Mesendoderm (in vitro differentiated cells): ENCODE data around the gene C11orf65.
"Not testable (repeated sequence)": the region's sequence is repeated elsewhere in the genome, so short reads cannot be mapped to it uniquely, and the experiment has no call there.

Experiments used
- DNase-seq: peaks from one replicate; pipeline ENCODE4 v3.0.0; 2013
- H2AK5ac ChIP-seq: 2 replicates; pipeline ENCODE4 v1.6.1; 2013; ENCODE audit warnings: low read length, inconsistent platforms
- H2BK120ac ChIP-seq: 2 replicates; pipeline ENCODE4 v1.6.1; 2013; ENCODE audit warnings: low read depth, mild to moderate bottlenecking, low read length, moderate library complexity, mixed read lengths
- H2BK15ac ChIP-seq: replicated peaks from 2 replicates; pipeline ENCODE4 v1.6.1; 2013; ENCODE audit warnings: low read depth, mild to moderate bottlenecking, moderate library complexity
- H2BK5ac ChIP-seq: 2 replicates; pipeline ENCODE4 v1.6.1; 2013; ENCODE audit warnings: low read length, inconsistent platforms
- H3K18ac ChIP-seq: 2 replicates; pipeline ENCODE4 v1.6.1; 2013; ENCODE audit warnings: mild to moderate bottlenecking, low read length, mixed read lengths
- H3K23ac ChIP-seq: one replicate; pipeline ENCODE4 v1.6.1; 2013; ENCODE audit warnings: low read length
- H3K27ac ChIP-seq: 2 replicates; pipeline ENCODE4 v1.5.1; 2013; ENCODE audit warnings: low read depth, mild to moderate bottlenecking, inconsistent platforms, low read length, moderate library complexity
- H3K27me3 ChIP-seq: 2 replicates; pipeline ENCODE4 v1.6.1; 2013; ENCODE audit warnings: low read length, control low read depth, mild to moderate bottlenecking, inconsistent platforms; ENCODE audit not compliant: insufficient read depth, poor library complexity
- H3K36me3 ChIP-seq: 2 replicates; pipeline ENCODE4 v1.6.1; 2013; ENCODE audit warnings: low read length, inconsistent platforms; ENCODE audit not compliant: control insufficient read depth, insufficient read depth
- H3K4ac ChIP-seq: one replicate; pipeline ENCODE4 v1.6.1; 2013; ENCODE audit warnings: low read depth, mild to moderate bottlenecking, low read length, moderate library complexity
- H3K4me1 ChIP-seq: 2 replicates; pipeline ENCODE4 v1.6.1; 2013; ENCODE audit warnings: low read depth, low read length, inconsistent platforms; ENCODE audit not compliant: control insufficient read depth
- H3K4me2 ChIP-seq: 2 replicates; pipeline ENCODE4 v1.6.1; 2013; ENCODE audit warnings: low read length
- H3K4me3 ChIP-seq: 2 replicates; pipeline ENCODE4 v1.5.1; 2013; ENCODE audit warnings: mild to moderate bottlenecking, low read length
- H3K56ac ChIP-seq: one replicate; pipeline ENCODE4 v1.6.1; 2013; ENCODE audit warnings: low read length
- H3K79me1 ChIP-seq: 2 replicates; pipeline ENCODE4 v1.6.1; 2013; ENCODE audit warnings: low read length, inconsistent platforms
- H3K79me2 ChIP-seq: 2 replicates; pipeline ENCODE4 v1.6.1; 2013; ENCODE audit warnings: mild to moderate bottlenecking, low read length; ENCODE audit not compliant: control insufficient read depth, insufficient read depth
- H3K9ac ChIP-seq: 2 replicates; pipeline ENCODE4 v1.6.1; 2013; ENCODE audit warnings: low read length, inconsistent platforms
- H4K5ac ChIP-seq: one replicate; pipeline ENCODE4 v1.6.1; 2013; ENCODE audit warnings: low read length
- H4K8ac ChIP-seq: one replicate; pipeline ENCODE4 v1.6.1; 2013; ENCODE audit warnings: low read depth, mild to moderate bottlenecking, control low read depth, low read length, moderate library complexity
- WGBS: extraction: QIAGEN DNeasy Blood & Tissue Kit; methylation state at CpG from one replicate; pipeline ENCODE4 v1.1.7; 2013; ENCODE audit warnings: low lambda C conversion rate, missing lambda C conversion rate; ENCODE audit not compliant: insufficient coverage; ENCODE audit errors: extremely low coverage; 5-methylcytosine and 5-hydroxymethylcytosine counted together

C11orf65 gene

DNA sequence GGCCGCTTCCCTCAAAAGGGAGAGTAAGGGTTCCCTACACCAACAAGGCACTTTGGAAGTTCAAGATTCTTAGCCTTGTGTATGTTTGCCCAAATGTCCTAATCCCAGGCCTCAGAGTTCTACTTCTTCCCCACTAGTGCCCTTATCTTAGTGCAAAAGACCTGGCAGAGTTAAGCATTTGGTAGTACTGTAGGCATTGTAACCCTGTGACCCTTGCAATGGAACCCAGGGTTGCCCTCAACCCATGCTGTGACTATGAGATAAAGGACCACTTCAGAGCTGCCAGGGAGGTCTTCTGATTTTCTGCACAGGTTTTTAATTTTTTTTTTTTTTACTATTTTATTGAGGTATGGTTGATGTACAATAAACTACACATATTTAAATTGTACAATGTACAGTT, 65.1 kb downstream of the C11orf65 start:
- Histone ChIP-seq H4K5ac (no peak overlapping the region), H2AK5ac (no peak overlapping the region), H3K27me3 (no peaks in the 10 kb centered on the region), H3K4me3 (no peak overlapping the region), H3K18ac (no peak overlapping the region), H3K23ac (no peak overlapping the region), H2BK5ac (no peak overlapping the region), H3K4me1 (no peaks in the 10 kb centered on the region), H3K4me2 (no peak overlapping the region), H4K8ac (no peak overlapping the region), H2BK15ac (no peak overlapping the region), H3K79me1 (no peaks in the 10 kb centered on the region), H3K36me3 (no peaks in the 10 kb centered on the region), H2BK120ac (no peak overlapping the region), H3K9ac (no peak overlapping the region), H3K79me2 (no peaks in the 10 kb centered on the region), H3K56ac (no peak overlapping the region), H3K27ac (no peak overlapping the region), H3K4ac (no peak overlapping the region)
- no CpG with 5 or more reads among the region's 1 CpG for WGBS
- peak; percentile 8 for DNase-seq

DNA sequence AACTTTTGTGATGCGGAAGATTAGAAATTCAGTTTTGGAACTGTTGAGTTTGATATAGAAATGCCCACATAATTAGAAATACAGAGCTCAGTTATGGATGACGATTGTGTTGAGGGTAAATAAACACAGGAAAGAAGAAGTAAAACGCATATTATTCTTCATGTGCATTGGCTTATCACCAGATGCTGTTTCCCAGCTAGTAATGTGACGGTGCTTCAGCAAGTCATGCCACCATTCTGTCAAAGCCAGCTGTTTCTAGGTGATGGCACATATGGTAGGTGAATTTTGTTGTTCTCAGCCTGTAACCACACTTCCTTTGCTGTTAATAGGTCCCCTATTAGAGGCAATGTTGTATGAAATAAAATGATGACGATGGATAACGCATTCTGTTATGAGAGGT, 68.9 kb downstream of the C11orf65 start:
- no CpG with 5 or more reads among the region's 6 CpGs for WGBS
- Histone ChIP-seq H3K56ac (no peak overlapping the region), H4K5ac (no peak overlapping the region), H2BK5ac (no peak overlapping the region), H3K4me3 (no peak overlapping the region), H3K4me2 (no peak overlapping the region), H3K9ac (no peak overlapping the region), H3K79me1 (no peaks in the 10 kb centered on the region), H3K23ac (no peak overlapping the region), H3K79me2 (no peaks in the 10 kb centered on the region), H4K8ac (no peak overlapping the region), H2BK120ac (no peak overlapping the region), H2AK5ac (no peak overlapping the region), H3K27me3 (no peaks in the 10 kb centered on the region), H3K27ac (no peak overlapping the region), H3K4me1 (no peaks in the 10 kb centered on the region), H3K4ac (no peak overlapping the region), H3K18ac (no peak overlapping the region), H2BK15ac (no peak overlapping the region), H3K36me3 (no peaks in the 10 kb centered on the region)
- no peak for DNase-seq

DNA sequence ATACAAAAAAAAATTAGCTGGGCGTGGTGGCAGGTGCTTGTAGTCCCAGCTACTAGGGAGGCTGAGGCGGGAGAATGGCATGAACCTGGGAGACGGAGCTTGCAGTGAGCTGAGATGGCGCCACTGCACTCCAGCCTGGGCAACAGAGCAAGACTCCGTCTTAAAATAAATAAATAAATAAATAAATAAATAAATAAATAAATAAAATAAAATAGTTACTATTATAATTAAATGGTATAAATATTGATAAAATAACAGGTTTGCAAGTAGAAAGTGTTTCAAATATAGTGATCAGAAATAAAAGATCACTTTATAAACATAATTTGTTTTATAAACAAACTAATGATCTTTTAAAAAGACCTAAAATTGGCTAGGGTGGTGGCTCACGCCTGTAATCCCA, 70.7 kb downstream of the C11orf65 start:
- H3K23ac ChIP-seq, H3K4me1 ChIP-seq, H3K4ac ChIP-seq, H3K18ac ChIP-seq, H3K9ac ChIP-seq, H3K79me1 ChIP-seq, H4K8ac ChIP-seq, H3K79me2 ChIP-seq, H2BK5ac ChIP-seq, H2AK5ac ChIP-seq, H3K4me2 ChIP-seq, H4K5ac ChIP-seq, H3K56ac ChIP-seq, H2BK15ac ChIP-seq, DNase-seq, H3K27me3 ChIP-seq, H3K27ac ChIP-seq, H3K4me3 ChIP-seq, H3K36me3 ChIP-seq, H2BK120ac ChIP-seq: not testable (repeated sequence)
- no CpG with 5 or more reads among the region's 6 CpGs for WGBS

DNA sequence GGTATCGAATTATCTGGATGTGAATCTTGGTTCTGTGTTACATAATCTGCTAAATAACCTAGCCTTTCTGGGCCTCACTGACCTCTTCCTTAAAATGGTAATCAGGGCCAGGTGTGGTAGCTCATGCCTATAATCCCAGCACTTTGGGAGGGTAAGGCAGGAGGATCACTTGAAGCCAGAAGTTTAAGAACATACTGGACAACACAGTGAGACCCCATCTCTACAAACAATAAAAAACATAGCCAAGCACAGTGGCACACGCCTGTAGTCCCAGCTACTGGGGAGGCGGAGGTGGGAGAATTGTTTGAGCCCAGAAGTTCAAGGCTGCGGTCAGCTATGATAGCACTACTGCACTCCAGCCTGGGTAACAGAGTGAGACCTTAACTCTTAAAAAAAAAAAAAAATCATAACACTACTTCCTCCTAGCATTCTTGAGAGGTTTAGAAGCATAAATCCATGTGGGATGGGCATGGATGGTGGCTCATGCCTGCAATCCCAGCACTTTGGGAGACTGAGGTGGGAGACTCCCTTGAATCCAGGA, 72.5 kb downstream of the C11orf65 start:
- no peak overlapping the region for H3K18ac ChIP-seq
- no CpG with 5 or more reads among the region's 4 CpGs for WGBS
- H3K23ac ChIP-seq, result no peak overlapping the region

GRCh38 chr11:108393046-108393445, 74.3 kb downstream of the C11orf65 start:
- no peak overlapping the region for H3K4me3 ChIP-seq
- no peak overlapping the region for H3K4me2 ChIP-seq
- H4K8ac ChIP-seq, result no peak overlapping the region
- no peak for DNase-seq
- no peak overlapping the region for H3K27ac ChIP-seq
- no peak overlapping the region for H3K18ac ChIP-seq
- H3K9ac ChIP-seq, result no peak overlapping the region
- no peak overlapping the region for H2BK5ac ChIP-seq
- no peaks in the 10 kb centered on the region for H3K79me2 ChIP-seq
- H4K5ac ChIP-seq, result no peak overlapping the region
- H3K4me1 ChIP-seq, result no peaks in the 10 kb centered on the region
- no peak overlapping the region for H2BK120ac ChIP-seq
- no peak overlapping the region for H2AK5ac ChIP-seq
- no peak overlapping the region for H3K56ac ChIP-seq
- WGBS, result no CpG with 5 or more reads among the region's 1 CpG
- H3K79me1 ChIP-seq, result no peaks in the 10 kb centered on the region
- H3K27me3 ChIP-seq, result no peaks in the 10 kb centered on the region
- H2BK15ac ChIP-seq, result no peak overlapping the region
- no peaks in the 10 kb centered on the region for H3K36me3 ChIP-seq
- H3K4ac ChIP-seq, result no peak overlapping the region
- H3K23ac ChIP-seq, result no peak overlapping the region

More for the DNA sequence above, 72.5 kb downstream of the C11orf65 start:
- Histone ChIP-seq H2BK5ac (no peak overlapping the region), H3K36me3 (no peaks in the 10 kb centered on the region), H2BK120ac (no peak overlapping the region), H3K27me3 (no peaks in the 10 kb centered on the region), H3K4me2 (no peak overlapping the region), H3K27ac (no peak overlapping the region), H4K8ac (no peak overlapping the region), H3K79me2 (no peaks in the 10 kb centered on the region), H3K79me1 (no peaks in the 10 kb centered on the region), H3K4me1 (no peaks in the 10 kb centered on the region), H3K4ac (no peak overlapping the region), H3K9ac (no peak overlapping the region), H2AK5ac (no peak overlapping the region), H3K4me3 (no peak overlapping the region), H2BK15ac (no peak overlapping the region), H4K5ac (no peak overlapping the region), H3K56ac (no peak overlapping the region)
- no peak for DNase-seq

GRCh38 chr11:108392353-108392752, 75.0 kb downstream of the C11orf65 start:
- H3K27me3 ChIP-seq, result no peaks in the 10 kb centered on the region
- no peaks in the 10 kb centered on the region for H3K36me3 ChIP-seq
- H3K4me1 ChIP-seq, result no peaks in the 10 kb centered on the region
- H4K8ac ChIP-seq, result no peak overlapping the region
- H3K9ac ChIP-seq, result no peak overlapping the region
- DNase-seq, result no peak
- H3K27ac ChIP-seq, result no peak overlapping the region
- no peak overlapping the region for H3K18ac ChIP-seq
- H3K79me1 ChIP-seq, result no peaks in the 10 kb centered on the region
- no peak overlapping the region for H4K5ac ChIP-seq
- WGBS, result no CpG with 5 or more reads among the region's 1 CpG
- H2BK5ac ChIP-seq, result no peak overlapping the region
- no peak overlapping the region for H2BK120ac ChIP-seq
- H2BK15ac ChIP-seq, result no peak overlapping the region
- no peak overlapping the region for H3K4me2 ChIP-seq
- no peak overlapping the region for H3K23ac ChIP-seq
- H3K4ac ChIP-seq, result no peak overlapping the region
- no peaks in the 10 kb centered on the region for H3K79me2 ChIP-seq
- H3K4me3 ChIP-seq, result no peak overlapping the region
- H3K56ac ChIP-seq, result no peak overlapping the region
- no peak overlapping the region for H2AK5ac ChIP-seq
